GM11168 (cell line): ENCODE data around the gene CCDC198.

Experiments used
- in situ Hi-C: fragments of 300-500 bp; cut with MboI; formaldehyde crosslinking; loops from one replicate; pipeline ENCODE4 v1.12.0; 2022; ENCODE audit warnings: low sequenced_read_pairs; ENCODE audit not compliant: unreplicated experiment

The CCDC198 gene

DNA sequence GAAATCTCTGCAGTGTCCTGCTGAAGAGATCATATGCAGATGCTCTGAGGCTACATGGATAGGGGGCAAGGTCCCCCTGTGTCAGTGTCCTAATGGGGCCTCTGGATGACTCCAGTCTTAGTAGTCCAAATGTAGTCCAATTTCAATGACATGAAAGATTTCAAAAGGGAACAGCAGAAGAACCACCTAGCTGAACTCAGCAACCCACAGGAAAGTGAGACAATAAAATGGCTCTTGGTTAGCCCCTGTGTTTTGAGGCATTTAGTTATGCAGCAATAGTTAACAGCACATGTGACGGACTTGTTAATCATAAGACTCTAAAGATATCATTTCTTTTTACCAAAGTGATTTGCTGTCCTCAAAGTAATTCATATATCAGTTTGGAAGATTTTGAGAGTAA is 22.7 kb downstream of the CCDC198 start:
- in situ Hi-C loops: no loop called here

DNA sequence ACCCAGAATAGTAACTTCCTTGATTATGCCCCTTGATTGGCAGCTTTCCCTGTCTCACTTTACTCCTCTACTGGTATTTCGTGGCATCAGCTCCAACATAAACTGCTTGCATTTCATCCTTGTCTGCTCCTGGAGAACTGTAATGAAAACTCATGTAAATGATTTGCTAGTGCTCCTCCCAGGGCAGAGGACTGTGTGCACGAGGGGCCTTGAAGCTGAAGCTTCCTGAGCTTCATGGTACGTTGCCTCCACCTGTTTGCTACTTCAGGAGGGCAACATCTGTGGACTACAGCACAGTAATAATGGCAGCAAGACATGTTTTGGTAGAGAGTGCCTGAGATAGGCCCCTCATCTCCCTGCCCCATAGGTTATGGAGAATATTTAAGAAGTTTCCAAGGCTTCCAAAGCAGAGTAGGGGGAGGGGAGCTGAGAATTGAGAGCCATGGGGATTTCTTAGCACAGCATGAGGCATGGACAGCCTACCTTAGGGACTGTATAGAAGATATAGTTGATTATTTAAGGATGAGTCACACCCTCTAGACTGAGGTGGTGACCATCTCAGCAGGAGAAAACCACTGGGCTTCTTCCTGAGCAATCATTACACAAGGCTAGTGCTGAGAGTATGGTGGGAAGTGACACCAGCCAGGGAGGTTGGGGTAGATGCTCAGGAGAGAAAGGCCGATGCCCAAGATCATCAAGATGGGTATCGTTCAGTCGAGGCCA is 29.5 kb downstream of the CCDC198 start:
- in situ Hi-C loops: no loop called here

DNA sequence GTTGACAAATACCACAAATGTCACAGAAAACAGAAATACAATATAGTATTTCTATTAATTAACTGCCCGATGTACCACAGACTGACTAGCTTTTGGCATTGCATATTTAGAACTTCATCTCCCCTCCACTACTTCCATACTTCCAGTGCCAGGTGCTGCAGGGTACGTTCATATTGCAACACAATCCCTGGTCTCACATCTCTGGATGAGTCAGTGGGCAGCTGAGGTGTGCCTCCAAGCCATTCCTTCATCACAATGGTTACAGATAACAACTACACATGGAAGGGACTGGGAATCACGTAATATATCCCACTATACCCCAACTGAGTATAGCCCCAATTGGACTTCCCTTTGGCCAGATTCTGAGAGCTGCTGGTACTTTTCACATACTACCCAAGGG is 31.1 kb downstream of the CCDC198 start:
- in situ Hi-C loops: no loop called here

DNA sequence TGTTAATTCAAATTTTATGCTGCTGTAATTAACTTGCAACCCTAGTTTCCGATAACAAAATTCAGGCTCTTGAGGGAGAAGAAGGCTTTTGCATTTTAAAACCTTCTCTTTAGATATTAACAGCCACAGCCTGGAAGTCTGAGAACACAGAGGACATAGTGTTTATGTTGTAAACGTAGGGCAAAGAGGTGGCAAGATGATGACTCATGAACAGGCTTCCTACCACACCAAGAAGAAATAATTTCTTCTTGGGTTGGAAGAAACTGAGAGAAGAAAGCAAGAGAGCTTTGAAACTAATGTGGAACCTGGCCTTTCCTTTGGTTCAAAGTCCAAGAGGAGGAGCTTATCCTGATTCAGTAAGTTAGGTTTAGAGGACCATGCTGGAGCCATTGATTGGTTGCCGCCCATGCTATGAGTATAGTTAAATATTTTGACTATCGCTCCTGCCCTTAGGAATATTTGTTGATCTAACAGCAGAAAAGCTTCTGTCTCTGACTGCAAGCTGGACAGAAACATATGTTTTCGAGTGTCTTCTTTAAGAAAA is 31.8 kb downstream of the CCDC198 start:
- in situ Hi-C loops: no loop called here

DNA sequence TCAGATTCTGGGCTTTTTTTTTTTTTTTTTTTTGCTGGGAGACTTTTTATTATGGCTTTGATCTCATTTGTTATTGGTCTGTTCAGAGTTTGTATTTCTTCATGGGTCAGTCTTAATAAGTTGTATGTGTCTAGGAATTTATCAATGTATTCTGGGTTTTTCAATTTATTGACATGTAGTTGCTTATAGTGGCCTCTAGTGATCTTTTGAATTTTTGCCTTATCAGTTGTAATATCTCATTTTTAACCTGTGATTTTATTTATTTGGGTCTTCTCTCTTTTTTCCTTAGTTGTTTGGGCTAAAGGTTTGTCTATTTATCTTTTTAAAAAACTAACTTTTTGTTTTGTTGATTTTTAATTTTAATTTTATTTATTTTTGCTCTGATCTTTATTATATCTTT is 57.7 kb downstream of the CCDC198 start:
- in situ Hi-C loops: no loop called here

DNA sequence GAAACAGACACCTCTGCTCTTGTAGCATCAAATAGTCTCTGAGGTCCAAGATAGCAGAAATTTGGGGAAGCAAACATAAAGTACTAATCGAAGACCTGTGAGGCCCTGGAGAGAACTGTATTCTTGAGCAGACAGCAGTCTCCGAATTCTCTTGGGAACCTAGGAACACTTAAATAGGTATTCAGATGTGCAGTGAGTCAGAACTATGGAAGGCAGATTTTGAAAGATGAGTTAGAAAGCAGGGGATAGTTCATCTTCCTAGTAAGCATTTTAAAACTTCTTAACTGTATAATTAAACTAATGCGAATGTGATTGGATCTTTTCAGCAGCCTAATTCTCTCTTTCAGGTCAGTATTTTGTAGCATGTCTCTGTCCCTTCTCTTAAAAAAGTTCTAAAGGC is 72.7 kb downstream of the CCDC198 start:
- in situ Hi-C loops: no loop called here

DNA sequence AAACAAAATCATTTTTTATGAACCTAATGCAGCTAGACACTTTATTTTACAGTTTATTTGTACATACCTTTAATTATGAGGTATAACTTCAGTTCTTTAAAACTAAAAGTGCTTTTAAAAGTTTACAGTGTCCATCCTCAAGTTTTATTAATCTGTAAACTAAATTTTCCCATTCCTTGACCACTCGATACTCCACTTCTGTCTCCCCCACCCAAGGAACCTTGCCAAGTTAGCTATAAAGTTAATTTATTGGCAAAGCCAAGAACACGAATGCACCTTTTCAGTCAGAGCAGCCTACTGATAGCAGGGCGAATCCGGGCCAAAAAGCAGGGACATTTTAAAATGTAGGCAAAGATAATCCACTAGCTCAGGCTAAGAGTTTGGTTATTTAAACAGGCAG is 73.6 kb downstream of the CCDC198 start:
- in situ Hi-C loops: no loop called here
